CD14-positive monocyte (primary cell): ENCODE data around the gene TSPAN18. TPM values are rescaled to one million over a fixed set of nuclear protein-coding genes. Genes with fewer than 3 reads are reported as not detected.

ENCODE experiments used
- DNase-seq, 3 donors: peaks; one replicate each; pipeline ENCODE4 v3.0.0-alpha.2; 2011 to 2022
- H2AFZ ChIP-seq: 2 replicates; pipeline ENCODE4 v1.6.0; 2012; ENCODE audit warnings: mild to moderate bottlenecking, low read depth, low read length, inconsistent platforms; ENCODE audit not compliant: insufficient read depth, poor library complexity, severe bottlenecking
- H3K27ac ChIP-seq, 2 donors: 1 replicate in 1 of 2; 2 replicates in 1 of 2; pipeline ENCODE4 v1.5.1; 2012 to 2013; ENCODE audit warnings: low read length in 2 of 2, control low read depth in 1 of 2, inconsistent platforms in 1 of 2, low read depth in 1 of 2, mild to moderate bottlenecking in 1 of 2
- H3K27me3 ChIP-seq, 2 donors: one replicate each; pipeline versions ENCODE4 v1.6.0 to v1.6.1; 2011 to 2013; ENCODE audit warnings: low read length in 2 of 2; ENCODE audit not compliant: control insufficient read depth in 2 of 2, insufficient read depth in 2 of 2
- H3K36me3 ChIP-seq, 2 donors: replicated peaks in 1 of 2; 1 replicate in 1 of 2; 2 replicates in 1 of 2; pipeline versions ENCODE4 v1.5.1 to v1.6.1; 2012 to 2013; ENCODE audit warnings: low read length in 2 of 2, control low read depth in 1 of 2, inconsistent platforms in 1 of 2, mild to moderate bottlenecking in 1 of 2; ENCODE audit not compliant: insufficient read depth in 2 of 2, control insufficient read depth in 1 of 2
- H3K4me1 ChIP-seq, 2 donors: 1 replicate in 1 of 2; 2 replicates in 1 of 2; pipeline versions ENCODE4 v1.5.1 to v1.6.1; 2012 to 2013; ENCODE audit warnings: low read length in 2 of 2, control low read depth in 1 of 2, inconsistent platforms in 1 of 2, mild to moderate bottlenecking in 1 of 2, moderate library complexity in 1 of 2; ENCODE audit not compliant: insufficient read depth in 2 of 2, control insufficient read depth in 1 of 2
- H3K4me2 ChIP-seq: replicated peaks from 2 replicates; pipeline ENCODE3; 2012; ENCODE audit warnings: low read length, moderate library complexity, mild to moderate bottlenecking; ENCODE audit not compliant: poor library complexity, severe bottlenecking; ENCODE audit errors: extremely low read depth
- H3K4me3 ChIP-seq, 3 experiments: fragments of 200-600 bp in 1 of 3; sonication (generic) in 1 of 3; replicated peaks in 1 of 3; 1 replicate in 2 of 3; 2 replicates in 1 of 3; pipeline ENCODE4 v1.5.1; 2011 to 2013; ENCODE audit warnings: low read length in 3 of 3, mild to moderate bottlenecking in 3 of 3, control low read depth in 2 of 3, low read depth in 2 of 3, inconsistent platforms in 1 of 3, moderate library complexity in 1 of 3
- H3K79me2 ChIP-seq: 2 replicates; pipeline ENCODE4 v1.6.0; 2012; ENCODE audit warnings: mild to moderate bottlenecking, control low read depth, inconsistent platforms, low read length, moderate library complexity; ENCODE audit not compliant: insufficient read depth
- H3K9ac ChIP-seq: 2 replicates; pipeline ENCODE4 v1.6.0; 2017; ENCODE audit warnings: low read length, mild to moderate bottlenecking; ENCODE audit not compliant: insufficient read depth, poor library complexity, severe bottlenecking
- H3K9me3 ChIP-seq, 2 donors: replicated peaks in 1 of 2; 1 replicate in 1 of 2; 2 replicates in 1 of 2; pipeline versions ENCODE4 v1.5.1 to v1.6.1; 2012 to 2013; ENCODE audit warnings: low read length in 2 of 2, control low read depth in 1 of 2; ENCODE audit not compliant: control insufficient read depth in 1 of 2, insufficient read depth in 1 of 2
- H4K20me1 ChIP-seq: 2 replicates; pipeline ENCODE4 v1.6.0; 2012; ENCODE audit warnings: mild to moderate bottlenecking, low read length, control low read depth, moderate library complexity; ENCODE audit not compliant: insufficient read depth
- H3K27ac Mint-ChIP-seq, 7 donors: one replicate each; pipeline ENCODE4 v1.8.0; 2020; ENCODE audit warnings: mild to moderate bottlenecking in 7 of 7, mixed read lengths in 7 of 7, moderate library complexity in 6 of 7, inconsistent platforms in 2 of 7
- H3K27me3 Mint-ChIP-seq, 3 donors: one replicate each; pipeline ENCODE4 v1.8.0; 2021 to 2022; ENCODE audit warnings: low read depth in 3 of 3, mild to moderate bottlenecking in 3 of 3, mixed read lengths in 3 of 3, moderate library complexity in 3 of 3, inconsistent platforms in 1 of 3
- H3K36me3 Mint-ChIP-seq, 2 donors: one replicate each; pipeline ENCODE4 v1.8.0; 2020; ENCODE audit warnings: mixed read lengths in 2 of 2, inconsistent platforms in 1 of 2, mild to moderate bottlenecking in 1 of 2
- H3K4me1 Mint-ChIP-seq: one replicate; pipeline ENCODE4 v1.8.0; 2020; ENCODE audit warnings: mild to moderate bottlenecking, mixed read lengths
- H3K4me3 Mint-ChIP-seq, 2 donors: one replicate each; pipeline ENCODE4 v1.8.0; 2020; ENCODE audit warnings: mild to moderate bottlenecking in 2 of 2, mixed read lengths in 2 of 2, moderate library complexity in 1 of 2
- H3K9me3 Mint-ChIP-seq, 7 donors: one replicate each; pipeline ENCODE4 v1.8.0; 2020 to 2022; ENCODE audit warnings: mixed read lengths in 7 of 7, mild to moderate bottlenecking in 6 of 7, moderate library complexity in 6 of 7, inconsistent platforms in 2 of 7
- WGBS: methylation state at CpG from one replicate; pipeline ENCODE4 v1.1.5; 2013; ENCODE audit warnings: missing lambda C conversion rate; ENCODE audit not compliant: insufficient coverage; 5-methylcytosine and 5-hydroxymethylcytosine counted together
- intact Hi-C, 2 donors: fragments of 100-400 bp; cut with micrococcal nuclease; formaldehyde crosslinking; loops; one replicate each; pipeline versions ENCODE4 v1.15.0 to v1.15.1; 2023
- polyA plus RNA-seq, 3 donors: library from polyadenylated mRNA; depleted of rRNA in 1 of 3; unstranded in 2 of 3; stranded (reverse) in 1 of 3; fragments of 300-500 nt in 2 of 3; fragments of >200 nt in 1 of 3; fragmentation: Illumina TruSeq in 2 of 3; gene quantifications; 1 replicate in 2 of 3; 2 replicates in 1 of 3; pipeline ENCODE4 v1.2.3, GENCODE V29; 2012 to 2021
- TF ChIP-seq, protein P1 (sequence below): fragments of 200-600 bp; IDR thresholded peaks from one replicate; pipeline ENCODE4 v1.8.0; 2022; ENCODE audit warnings: antibody characterized with exemption, mild to moderate bottlenecking

TSPAN18 gene
- polyA plus RNA-seq, 3 donors, result not detected

DNA sequence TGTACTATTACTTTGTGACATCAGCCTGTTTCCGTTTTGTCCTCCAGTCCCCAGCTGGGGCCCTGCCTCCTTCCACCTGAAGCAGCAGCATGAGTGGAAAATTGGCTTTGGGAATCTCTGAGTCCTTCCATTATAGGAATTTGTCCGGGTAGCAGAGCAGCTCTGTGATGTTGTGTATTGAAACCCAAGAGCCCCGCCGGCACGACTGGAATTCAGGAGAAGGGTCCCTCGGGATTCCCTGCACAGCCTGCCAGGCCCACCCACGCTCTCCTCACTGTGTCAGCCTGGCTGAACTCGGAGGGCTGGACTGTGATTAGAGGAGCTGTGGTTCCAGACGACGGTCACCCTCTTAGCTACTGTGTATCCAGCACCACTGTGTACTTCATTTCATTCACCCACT lies 18.8 kb upstream of the TSPAN18 start:
- H3K4me2 ChIP-seq, result no peak overlapping the region
- 97% methylated on average over 7 of the region's 10 CpGs for WGBS
- intact Hi-C loops, result no loop called here
- no peaks in the 10 kb centered on the region for H3K79me2 ChIP-seq
- DNase-seq, result no peak
- H3K4me1 Mint-ChIP-seq, result peaks cover 31% of the 10 kb centered on the region
- H3K36me3 ChIP-seq, result no peaks in the 10 kb centered on the region
- H3K4me3 Mint-ChIP-seq, result no peak overlapping the region
- peaks cover 4 to 7% (median 6%) of the 10 kb centered on the region in 3 donors for H3K27me3 Mint-ChIP-seq
- peaks cover 0 to 17% of the 10 kb centered on the region in 2 donors for H3K4me1 ChIP-seq
- H2AFZ ChIP-seq, result no peak overlapping the region
- no peaks in the 10 kb centered on the region for H3K27me3 ChIP-seq
- peaks cover 3 to 22% (median 13%) of the 10 kb centered on the region in 7 donors for H3K9me3 Mint-ChIP-seq
- no peak overlapping the region for H3K4me3 ChIP-seq
- H3K36me3 Mint-ChIP-seq, result peaks cover 1 to 2% of the 10 kb centered on the region in 2 donors
- H4K20me1 ChIP-seq, result no peaks in the 10 kb centered on the region
- peaks cover 0 to 5% of the 10 kb centered on the region in 2 donors for H3K9me3 ChIP-seq
- TF ChIP-seq, protein P1, sequence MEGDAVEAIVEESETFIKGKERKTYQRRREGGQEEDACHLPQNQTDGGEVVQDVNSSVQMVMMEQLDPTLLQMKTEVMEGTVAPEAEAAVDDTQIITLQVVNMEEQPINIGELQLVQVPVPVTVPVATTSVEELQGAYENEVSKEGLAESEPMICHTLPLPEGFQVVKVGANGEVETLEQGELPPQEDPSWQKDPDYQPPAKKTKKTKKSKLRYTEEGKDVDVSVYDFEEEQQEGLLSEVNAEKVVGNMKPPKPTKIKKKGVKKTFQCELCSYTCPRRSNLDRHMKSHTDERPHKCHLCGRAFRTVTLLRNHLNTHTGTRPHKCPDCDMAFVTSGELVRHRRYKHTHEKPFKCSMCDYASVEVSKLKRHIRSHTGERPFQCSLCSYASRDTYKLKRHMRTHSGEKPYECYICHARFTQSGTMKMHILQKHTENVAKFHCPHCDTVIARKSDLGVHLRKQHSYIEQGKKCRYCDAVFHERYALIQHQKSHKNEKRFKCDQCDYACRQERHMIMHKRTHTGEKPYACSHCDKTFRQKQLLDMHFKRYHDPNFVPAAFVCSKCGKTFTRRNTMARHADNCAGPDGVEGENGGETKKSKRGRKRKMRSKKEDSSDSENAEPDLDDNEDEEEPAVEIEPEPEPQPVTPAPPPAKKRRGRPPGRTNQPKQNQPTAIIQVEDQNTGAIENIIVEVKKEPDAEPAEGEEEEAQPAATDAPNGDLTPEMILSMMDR, result no peak
- no peak overlapping the region for H3K27ac ChIP-seq
- no peak overlapping the region for H3K27ac Mint-ChIP-seq
- no peak overlapping the region for H3K9ac ChIP-seq

DNA sequence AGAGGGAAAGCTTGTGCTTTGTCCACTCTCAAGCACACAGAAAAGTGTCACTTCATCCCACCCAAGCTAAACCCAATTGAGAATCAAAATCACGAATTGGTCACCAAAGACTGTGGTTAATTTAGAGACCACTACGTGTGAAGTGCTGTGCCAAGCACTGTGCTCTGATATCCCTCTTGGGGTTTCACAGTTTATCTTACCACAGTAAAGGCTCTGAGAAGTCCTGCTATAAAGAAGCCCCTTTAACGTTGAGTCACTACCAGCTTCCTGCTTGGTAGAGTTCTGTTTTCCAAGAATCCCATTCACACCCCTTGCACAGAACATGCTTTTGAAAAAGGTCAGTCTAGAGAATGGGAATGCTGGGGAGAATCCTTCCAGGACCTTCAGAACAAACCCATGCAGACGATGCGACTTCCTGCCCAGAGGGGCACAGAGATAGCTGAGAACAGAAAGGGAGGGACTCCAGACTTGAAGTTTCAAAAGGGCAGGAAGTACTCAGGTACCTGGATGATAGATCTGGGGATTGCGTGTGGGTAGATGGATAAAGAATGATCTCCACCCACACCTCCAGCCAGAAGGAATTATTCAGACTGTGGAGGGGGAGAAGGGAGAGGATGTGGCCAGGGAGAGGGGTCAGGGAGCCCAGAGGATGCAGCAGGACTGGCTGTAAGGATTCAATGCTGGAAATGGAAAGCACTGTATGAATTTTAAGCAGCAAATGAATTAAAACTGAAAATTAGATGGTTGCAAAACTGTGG lies 18.1 kb upstream of the TSPAN18 start:
- TF ChIP-seq, protein P1, result no peak
- H3K36me3 ChIP-seq, result no peaks in the 10 kb centered on the region
- H3K27ac ChIP-seq, result no peak overlapping the region
- Mint-ChIP-seq H3K27me3 (peaks cover 4 to 7% (median 6%) of the 10 kb centered on the region in 3 donors), H3K4me3 (no peak overlapping the region), H3K36me3 (peaks cover 1 to 2% of the 10 kb centered on the region in 2 donors), H3K4me1 (peaks cover 31% of the 10 kb centered on the region), H3K27ac (no peak overlapping the region), H3K9me3 (peaks cover 3 to 15% (median 9%) of the 10 kb centered on the region in 7 donors)
- no peaks in the 10 kb centered on the region for H4K20me1 ChIP-seq
- H3K27me3 ChIP-seq, result no peaks in the 10 kb centered on the region
- H3K79me2 ChIP-seq, result no peaks in the 10 kb centered on the region
- no peak overlapping the region for H2AFZ ChIP-seq
- intact Hi-C loops, result no loop called here
- H3K9ac ChIP-seq, result no peak overlapping the region
- WGBS, result 95% methylated on average over 2 of the region's 6 CpGs
- no peak overlapping the region for H3K4me3 ChIP-seq
- no peak overlapping the region for H3K4me2 ChIP-seq
- no peak for DNase-seq
- peaks cover 0 to 17% of the 10 kb centered on the region in 2 donors for H3K4me1 ChIP-seq
- peaks cover 0 to 2% of the 10 kb centered on the region in 2 donors for H3K9me3 ChIP-seq
